Measurements from ENCODE around the gene TNS1. TPM values are rescaled to one million over a fixed set of nuclear protein-coding genes. Genes with fewer than 3 reads are reported as not detected.

The TNS1 gene
- total RNA-seq, 1 donor from 2014 or later, result 25.1 TPM

- no peak for TF ChIP-seq CTCF (conservative IDR thresholded peaks at IDR 0.05; ENCODE audit: low read depth, low read length)
- no peak for DNase-seq (ENCODE audit: low read depth)
- no peak overlapping the region for H3K4me3 ChIP-seq (ENCODE audit: low read depth, low read length)
Observed at GRCh38 chr2:217949447-217949846, 53.3 kb downstream of the TNS1 start.

GRCh38 chr2:217948897-217949296 lies 53.9 kb downstream of the TNS1 start:
- no peak overlapping the region for H3K4me3 ChIP-seq (ENCODE audit: low read depth, low read length)
- TF ChIP-seq CTCF (conservative IDR thresholded peaks at IDR 0.05; ENCODE audit: low read depth, low read length), result no peak
- DNase-seq (ENCODE audit: low read depth), result no peak

- peak; percentile 4 for TF ChIP-seq CTCF (conservative IDR thresholded peaks at IDR 0.05; ENCODE audit: low read depth, low read length)
Observed at GRCh38 chr2:217948351-217948791, 54.4 kb downstream of the TNS1 start.

GRCh38 chr2:217947383-217948350 lies 55.1 kb downstream of the TNS1 start:
- peak; percentile 48 for TF ChIP-seq CTCF (conservative IDR thresholded peaks at IDR 0.05; ENCODE audit: low read depth, low read length)
- H3K4me3 ChIP-seq (ENCODE audit: low read depth, low read length), result no peak overlapping the region

More at GRCh38 chr2:217948351-217948791, 54.4 kb downstream of the TNS1 start:
- DNase-seq (ENCODE audit: low read depth), result no peak
- H3K4me3 ChIP-seq (ENCODE audit: low read depth, low read length), result no peak overlapping the region

GRCh38 chr2:217946051-217946450 lies 56.7 kb downstream of the TNS1 start:
- DNase-seq (ENCODE audit: low read depth), result no peak
- TF ChIP-seq CTCF (conservative IDR thresholded peaks at IDR 0.05; ENCODE audit: low read depth, low read length), result no peak
- H3K4me3 ChIP-seq (ENCODE audit: low read depth, low read length), result no peak overlapping the region

More at GRCh38 chr2:217947383-217948350, 55.1 kb downstream of the TNS1 start:
- no peak for DNase-seq (ENCODE audit: low read depth)

- no peak overlapping the region for H3K4me3 ChIP-seq (ENCODE audit: low read depth, low read length)
- no peak for TF ChIP-seq CTCF (conservative IDR thresholded peaks at IDR 0.05; ENCODE audit: low read depth, low read length)
- no peak for DNase-seq (ENCODE audit: low read depth)
Observed at GRCh38 chr2:217945530-217945929, 57.3 kb downstream of the TNS1 start.

Measured in epithelial cell of proximal tubule (primary cell).